ENCODE data around the gene WDR90. TPM values are rescaled to one million over a fixed set of nuclear protein-coding genes. Genes with fewer than 3 reads are reported as not detected.

Gene WDR90
- total and polyA plus RNA-seq, 10 of the 15 experiments (the other 5 are each of a cell fraction or from before 2014, with no cell fraction given), result 2.0 to 65.0 (median 16.7) TPM

- ATAC-seq, result no peak
- DNase-seq (ENCODE audit: low read depth, low spot score), result no peak
- FAIRE-seq, result no peak
- intact Hi-C loops (cut with micrococcal nuclease; ENCODE audit: unreplicated experiment) (loop anchor here (2.0 kb wide), 1 partner anchor 393 kb away; no protein-coding TSS in a partner anchor), in situ Hi-C loops (cut with MboI) (loop anchor here (5.0 kb wide), 1 partner anchor 77 kb away; the partner anchor contains the start of genes CHTF18 and RPUSD1)
- WGBS (ENCODE audit: insufficient coverage, insufficient replicate concordance, low lambda C conversion rate, missing lambda C conversion rate), result 30% methylated on average over 30 of the region's 30 CpGs
- no peak overlapping the region for H2AFZ ChIP-seq (ENCODE audit: control insufficient read depth, low read depth, low read length)
- no TSS peak for BruUV-seq (replicated peaks)
- no peak overlapping the region for H3K4me3 ChIP-seq
- ChIA-PET RAD21 (ENCODE audit: unreplicated experiment) (interaction anchor here (0.5 kb wide), 1 partner anchor 316 kb away, joined by 4 read pairs; no protein-coding TSS in a partner anchor), CTCF (interaction anchor here (1.0 to 1.3 kb wide), 3 partner anchors 14 to 75 kb away, joined by 4 to 5 read pairs (median 5); no protein-coding TSS in a partner anchor), POLR2A (no interaction called here), SMC1A (ENCODE audit: uncharacterized antibody, unreplicated experiment) (no interaction called here)
- H3K27me3 ChIP-seq (replicated peaks in 1 of 2; ENCODE audit: control insufficient read depth in 2 of 2, insufficient read depth in 2 of 2, low read length in 1 of 2), result no peaks in the 10 kb centered on the region; a peak in 2 of 4 replicates
- H3K9ac ChIP-seq (ENCODE audit: control insufficient read depth, insufficient read depth, low read length), result no peak overlapping the region
- no peaks in the 10 kb centered on the region for H3K79me2 ChIP-seq (ENCODE audit: control insufficient read depth, insufficient read depth, low read length)
- no peak overlapping the region for H3K27ac ChIP-seq (ENCODE audit: control insufficient read depth, insufficient read depth)
- no peaks in the 10 kb centered on the region for H4K20me1 ChIP-seq (ENCODE audit: control insufficient read depth, insufficient read depth)
- no peaks in the 10 kb centered on the region for H3K9me3 ChIP-seq (replicated peaks; ENCODE audit: control insufficient read depth, insufficient read depth, low read length)
- no peaks in the 10 kb centered on the region for H3K36me3 ChIP-seq (ENCODE audit: control insufficient read depth in 2 of 2, insufficient read depth in 2 of 2, low read length in 1 of 2)
- TF ChIP-seq IKZF2 (IDR thresholded peaks at IDR 0.05) (no peak), CREB1 (IDR thresholded peaks at IDR 0.05; ENCODE audit: low read depth) (no peak), TARDBP (IDR thresholded peaks at IDR 0.05; ENCODE audit: borderline replicate concordance) (no peak), ZBTB40 (IDR thresholded peaks at IDR 0.05; ENCODE audit: borderline replicate concordance) (peak; percentile 43), SIX5 (IDR thresholded peaks at IDR 0.05; ENCODE audit: low read depth, low read length, severe bottlenecking) (no peak), ZBTB4 (CRISPR knock-in tag; IDR thresholded peaks at IDR 0.05) (no peak), BMI1 (IDR thresholded peaks at IDR 0.05; ENCODE audit: borderline replicate concordance) (peak; percentile 84)
- no peak overlapping the region for H3K4me2 ChIP-seq (ENCODE audit: control insufficient read depth, insufficient read depth)
- no peaks in the 10 kb centered on the region for H3K4me1 ChIP-seq (ENCODE audit: control insufficient read depth, insufficient read depth, low read length)
These were observed 60.7 kb downstream of the WDR90 start for GRCh38 chr16:709566-710499.
